ENCODE measurements around the gene TCFL5.

Gene TCFL5

DNA sequence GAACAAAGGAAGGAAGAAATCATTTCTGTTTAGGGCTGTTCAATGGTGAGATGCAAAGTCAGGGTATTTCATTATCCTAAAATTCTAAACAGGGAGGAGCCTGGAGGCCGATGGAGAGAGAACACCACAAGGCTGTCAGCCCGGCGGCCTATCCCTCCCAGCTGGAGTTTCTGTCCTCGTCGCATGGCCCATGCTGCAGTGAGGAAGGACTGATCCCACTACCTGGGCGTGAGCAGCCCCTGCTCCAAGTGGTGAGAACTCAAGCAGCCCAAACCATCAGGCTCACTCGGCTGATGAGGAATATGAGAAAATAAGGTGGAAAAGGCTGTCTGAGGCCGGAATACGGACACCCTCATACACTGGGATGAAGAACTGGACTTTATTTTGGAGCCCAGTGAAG, 33.9 kb upstream of the TCFL5 start:
- no peak for DNase-seq

DNA sequence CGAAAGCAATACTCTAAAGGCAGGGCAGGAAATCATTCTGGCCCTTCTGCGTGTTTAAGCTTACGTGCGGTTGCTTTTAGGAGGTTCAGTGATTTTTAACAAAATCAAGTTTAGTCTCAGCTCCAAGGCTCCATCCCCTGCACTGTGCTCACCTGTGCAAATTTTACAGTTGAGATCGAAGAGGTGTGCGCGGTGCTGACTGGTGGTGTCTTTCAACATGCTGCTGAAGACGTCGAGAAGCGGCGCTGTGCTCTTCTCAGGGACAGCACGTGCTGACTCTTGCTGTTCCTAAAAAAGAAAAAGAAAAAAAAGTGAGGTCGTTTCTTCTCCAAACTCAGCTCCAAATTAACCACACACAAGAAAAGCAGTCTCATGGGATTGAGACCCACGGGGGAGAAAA, 32.6 kb upstream of the TCFL5 start:
- no peak for DNase-seq

DNA sequence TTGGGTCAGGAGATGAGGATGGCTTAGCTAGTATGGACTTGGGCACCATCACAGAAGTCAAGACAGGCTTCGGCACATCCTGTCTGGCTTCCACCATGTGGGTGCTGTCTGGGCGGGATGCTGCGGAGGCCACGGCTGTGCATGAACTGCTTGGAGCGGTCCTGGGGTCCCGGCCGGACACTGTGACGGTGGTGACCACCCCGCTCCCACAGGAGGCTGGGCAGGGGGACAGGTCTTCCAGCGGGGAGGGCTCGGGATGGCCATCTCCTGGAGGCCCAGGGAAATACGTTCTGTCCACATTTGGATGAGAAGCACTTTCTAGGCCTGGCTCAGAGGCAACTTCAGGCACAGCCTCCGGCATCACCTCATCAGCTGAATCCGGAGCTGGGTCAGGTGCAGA, 32.1 kb upstream of the TCFL5 start:
- DNase-seq: no peak

DNA sequence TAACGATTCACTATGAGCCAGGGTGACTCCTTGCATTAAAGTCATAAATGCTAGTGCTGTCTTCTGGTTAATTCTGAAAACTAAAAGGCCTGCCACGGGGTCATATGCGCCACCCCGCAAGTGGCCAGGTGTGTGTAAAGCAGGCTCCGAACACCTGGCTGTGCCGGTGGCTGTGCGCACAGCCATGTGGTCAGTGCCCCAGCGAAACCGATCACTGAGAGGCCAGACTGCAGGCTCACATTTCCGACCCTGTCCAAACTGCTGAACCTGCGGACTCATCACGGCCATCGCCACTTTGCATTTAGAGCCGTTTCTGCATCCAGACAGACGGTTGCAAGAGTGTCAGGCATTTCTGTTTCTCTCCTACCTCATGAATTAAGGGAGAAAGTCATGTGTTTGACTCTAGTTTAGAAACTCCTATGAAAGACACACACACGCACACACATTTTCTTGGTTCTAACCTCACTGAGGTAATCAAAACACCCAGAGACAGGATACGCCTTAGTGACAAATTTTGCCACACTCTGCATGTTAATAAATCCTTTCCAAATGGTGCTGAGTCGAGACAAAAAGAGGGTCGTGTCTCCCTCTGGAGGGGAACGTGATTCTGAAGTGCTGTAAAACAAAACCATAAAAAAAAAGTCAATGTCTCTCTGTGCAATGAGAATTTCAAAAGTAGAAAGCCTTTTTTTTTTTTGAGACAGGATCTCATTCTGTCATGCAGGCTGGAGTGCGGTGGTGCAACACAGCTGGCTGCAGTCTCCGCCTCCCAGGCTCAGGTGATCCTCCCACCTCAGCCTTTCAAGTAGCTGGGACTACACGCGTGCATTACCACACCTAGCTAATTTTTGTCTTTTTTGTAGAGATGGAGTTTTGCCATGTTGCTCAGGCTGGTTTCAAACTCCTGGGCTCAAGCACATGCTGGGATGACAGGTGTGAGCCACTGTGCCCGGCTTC, 31.0 kb upstream of the TCFL5 start:
- DNase-seq: no peak

DNA sequence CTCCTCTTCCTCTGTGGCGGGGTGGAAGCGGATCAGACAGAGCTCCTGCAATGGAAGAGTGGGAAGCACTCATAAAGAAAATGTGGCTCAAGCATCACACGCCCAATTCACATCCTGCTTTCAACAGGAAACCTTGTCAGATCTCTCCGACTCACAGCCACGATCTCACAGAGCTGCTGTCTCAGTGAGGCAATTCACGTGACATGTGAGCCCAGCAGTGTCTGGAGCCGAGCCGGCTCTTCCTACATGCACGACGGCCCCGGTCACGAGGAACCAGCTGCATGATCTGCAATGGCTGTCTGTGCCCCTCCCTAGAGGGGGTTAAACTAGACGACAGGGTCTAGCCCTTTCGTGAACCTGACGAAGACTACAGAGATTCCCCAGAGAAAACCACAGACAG, 29.5 kb upstream of the TCFL5 start:
- DNase-seq: no peak

DNA sequence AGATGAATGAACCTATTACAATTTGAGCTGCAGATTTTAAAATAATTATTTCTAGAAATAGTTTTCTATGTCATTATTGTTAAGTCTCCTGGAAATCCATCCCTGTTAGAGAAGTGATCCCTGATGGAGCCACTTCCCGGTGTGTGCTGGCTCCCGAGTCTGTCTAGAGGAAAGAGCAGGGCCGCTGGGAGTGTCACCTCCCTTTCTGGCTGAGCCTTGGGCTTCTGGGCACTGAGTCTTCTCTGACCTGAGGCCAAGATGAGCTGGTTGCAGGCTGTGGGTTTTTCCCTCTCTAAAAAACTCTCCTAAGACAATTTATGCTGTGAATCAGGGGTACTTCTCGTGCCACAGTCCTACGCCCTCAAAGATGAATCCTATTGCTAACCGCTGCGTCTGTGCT, 28.8 kb upstream of the TCFL5 start:
- no peak for DNase-seq

DNA sequence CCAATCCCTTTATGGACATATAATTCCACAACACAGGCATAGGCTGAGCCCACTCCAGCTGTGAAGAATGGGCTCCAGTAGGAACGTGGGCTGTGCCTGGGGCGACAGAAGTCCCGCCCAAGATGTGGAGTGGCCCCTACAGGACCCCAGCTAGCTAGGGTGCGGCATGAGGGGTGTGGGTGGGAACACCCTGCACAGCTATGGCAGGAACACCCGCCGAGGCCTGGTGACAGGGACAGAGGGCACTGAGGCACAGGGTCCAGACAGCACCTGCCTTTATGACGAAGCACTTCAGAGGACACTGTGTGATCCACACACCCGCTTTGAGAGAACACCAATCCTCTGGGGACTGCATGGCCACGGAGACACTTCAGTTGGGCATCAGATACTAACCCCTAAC, 28.2 kb upstream of the TCFL5 start:
- no peak for DNase-seq

DNA sequence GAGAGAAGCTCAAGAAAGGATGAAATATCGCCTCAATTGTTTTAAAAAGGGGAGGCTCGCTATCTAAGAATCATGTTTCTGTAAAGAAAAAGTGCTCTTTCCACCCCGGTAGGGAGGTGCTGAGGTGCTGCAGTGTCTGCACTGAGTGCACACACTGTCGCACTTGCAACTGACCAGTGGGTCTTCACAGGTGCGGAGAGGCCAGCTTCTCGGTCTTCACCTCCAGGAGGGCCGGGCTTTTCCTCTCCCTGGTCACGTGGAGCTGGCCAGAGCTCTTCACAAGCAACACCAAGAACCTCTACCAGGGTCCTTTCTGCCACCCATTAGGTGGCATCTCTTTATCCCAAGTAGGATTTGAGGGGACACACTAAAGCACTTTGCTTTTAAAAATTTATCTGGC, 27.8 kb upstream of the TCFL5 start:
- no peak for DNase-seq

DNA sequence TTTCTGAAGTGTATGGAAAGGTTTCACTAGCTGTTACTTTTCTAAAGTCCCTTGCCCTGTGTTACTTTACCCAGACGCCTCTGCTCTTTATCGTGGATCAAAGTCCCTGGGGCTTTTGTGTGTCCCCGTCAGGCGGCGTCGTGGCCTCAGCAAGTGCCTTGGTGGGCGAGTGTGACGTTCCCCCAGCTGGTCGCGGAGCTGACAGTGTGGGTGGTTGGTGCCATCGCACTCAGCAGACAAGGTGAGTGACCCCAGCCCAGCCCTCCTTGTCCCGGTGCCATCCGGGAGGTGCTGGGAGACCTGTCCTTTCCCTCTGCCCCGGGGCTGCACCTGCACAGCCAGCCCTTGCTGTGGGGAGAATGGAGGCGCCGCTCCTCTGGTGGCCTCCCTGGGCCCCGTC, 27.3 kb upstream of the TCFL5 start:
- no peak for DNase-seq

DNA sequence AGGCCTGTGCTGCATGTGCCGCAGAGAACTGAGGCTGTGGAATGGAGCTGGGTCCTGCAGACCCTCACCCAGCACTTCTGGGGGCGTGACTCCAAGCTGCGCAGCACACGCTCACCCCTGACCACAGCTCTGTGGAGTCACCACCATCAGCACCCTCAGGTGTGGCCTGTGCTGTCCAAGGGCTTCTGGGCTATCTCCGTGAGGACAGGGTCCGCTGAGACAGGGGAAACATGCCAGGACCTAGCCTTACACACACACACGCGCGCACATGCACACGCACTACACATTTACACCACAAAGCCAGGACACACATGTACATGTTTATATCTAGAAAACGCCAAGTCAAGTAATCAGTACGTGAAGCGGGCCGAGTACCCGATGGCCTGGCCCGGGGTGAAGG, 26.8 kb upstream of the TCFL5 start:
- no peak for DNase-seq

DNA sequence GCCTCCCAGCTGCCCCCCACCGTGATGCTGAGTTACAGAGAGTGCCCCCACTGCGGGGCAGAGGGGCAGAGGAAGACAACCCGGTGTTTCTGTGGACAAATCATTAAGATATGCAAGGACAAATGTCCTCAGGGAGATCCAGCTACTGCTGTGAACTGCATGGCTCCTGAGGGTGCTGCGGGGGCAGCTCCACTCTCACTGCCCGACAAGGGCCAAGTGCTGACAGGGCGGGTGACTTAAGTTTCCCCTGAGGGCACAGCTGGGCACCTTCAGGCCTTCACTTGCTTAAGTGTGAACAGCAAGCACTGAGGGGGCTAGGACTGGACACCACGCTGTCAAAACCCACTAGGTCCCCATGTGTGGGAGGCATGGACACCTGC, 26.2 kb upstream of the TCFL5 start:
- no peak for DNase-seq

DNA sequence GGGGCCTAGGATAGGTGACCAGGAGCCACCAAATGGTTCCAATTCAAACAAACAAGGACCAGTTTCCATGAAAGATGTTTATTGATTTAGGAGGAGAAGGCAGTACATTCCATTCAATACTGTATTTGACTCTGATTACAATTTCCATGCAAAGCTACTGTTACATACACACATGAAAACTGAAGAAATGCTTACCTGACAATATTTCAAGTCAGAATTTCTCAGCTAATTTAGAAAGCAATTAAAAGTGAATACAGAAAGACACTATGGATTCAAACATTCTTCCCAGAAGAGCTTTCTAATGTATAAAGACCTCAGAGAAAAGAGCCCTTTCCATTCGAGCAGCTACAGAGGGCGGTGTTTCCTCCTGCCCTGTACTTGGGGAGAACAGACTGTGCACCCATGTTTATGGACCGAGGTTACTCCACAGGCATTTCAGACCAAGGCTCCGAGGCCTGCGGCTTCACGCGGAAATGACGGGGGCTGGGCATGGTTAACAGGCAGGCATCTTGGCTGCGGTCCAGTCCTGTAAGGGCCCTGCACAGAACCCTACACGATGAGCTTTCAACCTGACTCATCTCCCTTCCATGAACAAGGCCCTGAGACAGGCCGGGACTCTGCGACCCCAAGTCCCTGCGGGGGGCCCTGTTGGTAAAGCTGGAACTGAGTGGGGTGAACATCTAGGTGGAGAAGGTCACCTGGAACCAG, 25.7 kb upstream of the TCFL5 start:
- DNase-seq: peak; percentile 93

DNA sequence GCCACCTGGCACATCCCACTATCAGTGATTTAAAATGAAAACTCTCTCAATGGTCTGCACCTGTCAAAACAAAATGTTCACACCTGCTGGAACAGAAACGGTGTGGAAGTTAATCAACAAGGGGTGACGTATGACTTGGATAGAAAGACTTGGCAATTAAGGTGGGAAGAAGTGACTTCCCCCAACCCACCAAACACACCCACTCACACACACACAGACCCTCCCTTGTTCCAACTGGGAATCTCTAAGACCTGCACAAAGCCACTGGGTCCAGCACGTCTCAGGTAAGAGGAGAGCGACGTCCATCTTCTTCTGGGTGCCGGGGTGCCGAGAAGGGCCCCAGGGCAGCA, 25.1 kb upstream of the TCFL5 start:
- no peak for DNase-seq

DNA sequence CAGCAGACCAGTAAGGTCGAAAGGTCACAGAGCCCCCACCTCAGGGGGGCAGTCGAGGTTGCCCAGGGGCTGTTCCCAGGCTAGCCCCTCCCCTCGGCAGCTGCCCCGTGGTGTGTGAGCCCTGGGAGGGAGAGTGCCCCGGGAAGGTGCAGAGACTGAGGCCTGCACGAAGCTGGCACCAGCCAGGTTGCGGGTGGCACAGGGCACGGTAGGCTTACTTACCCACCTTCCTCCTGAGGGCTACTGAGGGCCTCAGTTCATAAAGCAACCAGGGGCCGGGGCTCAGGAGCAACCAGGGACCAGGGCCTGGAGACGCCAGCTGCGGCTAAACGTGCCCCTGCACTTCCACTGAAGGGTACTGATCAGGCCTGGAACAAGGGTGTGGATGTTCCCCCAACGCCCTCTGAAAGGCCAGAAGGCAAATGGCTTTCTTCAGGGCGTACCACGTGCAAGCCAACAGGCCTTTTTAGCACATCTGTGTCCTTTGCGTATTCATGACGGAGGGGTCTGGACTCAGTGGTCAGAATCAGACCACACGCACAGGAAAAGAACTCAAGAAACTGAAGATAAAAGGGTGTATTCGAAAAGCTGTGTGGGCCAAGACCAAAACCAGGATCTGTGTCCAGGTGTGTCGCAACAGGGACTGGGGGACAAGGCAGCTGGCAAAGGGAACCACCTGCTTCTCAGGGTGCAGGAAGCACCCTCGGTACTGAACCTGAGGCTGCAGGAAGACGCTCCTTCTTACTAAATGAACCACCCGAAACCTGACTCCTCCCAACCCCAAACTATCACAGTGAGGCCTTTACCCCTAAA, 24.5 kb upstream of the TCFL5 start:
- no peak for DNase-seq

DNA sequence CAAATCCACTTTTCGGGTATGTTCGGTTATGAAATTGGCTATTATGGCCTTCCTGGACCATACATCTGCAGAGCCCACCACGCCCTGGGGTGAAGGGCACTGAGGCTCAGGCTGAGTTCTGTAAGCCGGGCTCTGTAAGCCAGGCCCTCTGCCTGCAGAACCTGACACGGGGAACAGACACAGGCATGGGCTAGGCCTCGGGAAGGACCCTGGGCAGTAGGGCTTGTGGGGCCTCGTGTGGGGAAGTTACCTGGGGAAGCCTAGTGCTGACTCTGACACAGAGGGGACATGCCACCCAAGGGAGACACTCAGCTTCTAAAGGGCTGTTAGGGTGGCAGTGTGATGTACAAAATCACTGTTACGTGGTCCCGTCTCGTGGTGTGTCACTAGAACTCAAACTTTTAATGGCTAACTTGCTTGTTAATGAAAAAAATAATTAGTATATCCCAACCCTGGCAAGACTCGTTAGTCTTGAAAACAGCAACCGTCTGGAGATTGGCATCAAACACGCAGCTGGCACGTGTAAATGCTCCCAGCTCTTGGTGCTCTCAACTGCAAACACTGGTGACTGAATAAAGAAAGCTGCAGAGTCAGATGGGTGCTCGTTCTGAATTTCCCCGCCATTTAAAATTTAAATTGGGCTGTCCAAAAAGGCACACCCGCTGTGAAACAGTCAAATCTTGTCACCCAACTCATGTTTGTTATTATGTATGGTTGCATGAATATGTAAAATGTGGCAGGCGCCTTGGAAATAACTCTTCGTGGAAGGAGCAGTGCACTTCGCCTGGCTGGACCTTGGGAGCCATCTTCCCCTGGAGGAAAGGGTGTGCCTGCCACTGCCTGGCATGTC, 23.6 kb upstream of the TCFL5 start:
- no peak for DNase-seq

DNA sequence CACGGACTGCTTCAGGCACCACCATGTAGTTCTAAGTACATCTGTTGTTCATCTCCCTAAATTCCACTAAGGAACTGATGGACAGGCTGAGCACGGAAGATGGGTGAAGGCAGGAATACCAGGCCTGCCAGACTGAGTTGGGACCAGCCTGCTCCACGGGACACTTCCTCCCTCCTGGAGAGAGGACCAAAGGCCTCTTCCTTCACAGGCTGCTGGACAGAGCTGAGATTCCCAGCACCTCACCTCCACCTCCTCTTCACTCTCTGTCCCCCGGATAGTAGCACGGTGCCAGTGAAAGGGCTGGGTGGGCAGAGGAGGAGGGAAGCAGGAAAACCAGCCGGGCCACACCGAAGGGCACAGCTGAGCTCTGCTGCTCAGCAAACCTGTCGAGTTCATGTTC, 22.9 kb upstream of the TCFL5 start:
- no peak for DNase-seq

DNA sequence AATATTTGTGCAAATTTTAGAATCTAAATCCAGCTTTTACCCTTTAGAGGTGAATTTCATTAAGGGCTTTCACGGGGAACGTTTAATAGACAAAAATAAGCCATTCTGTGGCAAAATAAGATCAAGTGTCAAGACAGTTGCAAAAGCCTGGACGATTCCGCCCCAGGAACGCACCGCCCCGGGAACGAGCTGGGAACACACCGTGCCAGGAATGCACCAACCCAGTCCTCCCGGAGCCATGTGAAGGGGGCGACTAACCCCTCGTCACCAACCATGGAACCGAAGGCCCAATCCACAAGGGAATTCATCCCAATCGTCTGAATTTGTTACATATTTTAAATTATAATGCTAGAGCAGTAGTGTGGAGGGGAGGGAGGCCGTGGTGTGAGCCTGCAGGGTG, 20.8 kb upstream of the TCFL5 start:
- no peak for DNase-seq

DNA sequence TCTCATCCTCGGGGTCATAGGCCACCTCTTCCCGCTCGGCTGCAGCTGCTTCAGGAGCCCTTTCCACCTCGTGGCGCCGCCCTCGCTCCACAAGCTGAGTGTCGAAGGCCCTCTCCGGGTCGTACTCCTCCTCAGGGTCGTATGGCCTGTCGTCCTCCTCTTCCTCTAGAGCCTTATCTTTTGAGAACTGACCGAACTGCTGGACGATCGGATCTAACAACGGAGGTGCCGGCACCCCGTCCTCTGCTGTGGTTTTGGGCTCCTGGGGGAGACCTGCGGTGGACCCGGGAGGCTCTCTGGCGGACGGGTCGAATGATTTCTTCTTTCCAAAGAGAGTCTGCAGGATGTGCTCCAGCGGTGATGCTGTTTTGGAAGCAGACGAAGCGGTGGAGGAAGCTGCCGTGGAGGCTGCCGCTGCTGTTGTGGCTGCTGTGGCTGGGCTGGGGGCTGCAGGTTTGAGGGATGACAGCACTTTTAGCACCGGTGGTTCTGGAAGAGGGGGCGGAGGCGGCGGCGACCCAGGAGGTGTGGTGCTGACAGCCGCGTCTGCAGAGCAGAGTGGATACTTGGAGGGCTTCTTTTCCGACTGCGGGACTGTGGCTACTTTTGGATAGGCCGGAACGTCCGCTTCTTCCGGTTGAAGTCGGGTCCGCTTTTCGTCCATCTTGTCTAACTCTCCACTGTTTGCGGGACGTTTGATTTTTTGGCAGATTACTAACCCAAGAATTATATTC, 20.2 kb upstream of the TCFL5 start:
- no peak for DNase-seq

DNA sequence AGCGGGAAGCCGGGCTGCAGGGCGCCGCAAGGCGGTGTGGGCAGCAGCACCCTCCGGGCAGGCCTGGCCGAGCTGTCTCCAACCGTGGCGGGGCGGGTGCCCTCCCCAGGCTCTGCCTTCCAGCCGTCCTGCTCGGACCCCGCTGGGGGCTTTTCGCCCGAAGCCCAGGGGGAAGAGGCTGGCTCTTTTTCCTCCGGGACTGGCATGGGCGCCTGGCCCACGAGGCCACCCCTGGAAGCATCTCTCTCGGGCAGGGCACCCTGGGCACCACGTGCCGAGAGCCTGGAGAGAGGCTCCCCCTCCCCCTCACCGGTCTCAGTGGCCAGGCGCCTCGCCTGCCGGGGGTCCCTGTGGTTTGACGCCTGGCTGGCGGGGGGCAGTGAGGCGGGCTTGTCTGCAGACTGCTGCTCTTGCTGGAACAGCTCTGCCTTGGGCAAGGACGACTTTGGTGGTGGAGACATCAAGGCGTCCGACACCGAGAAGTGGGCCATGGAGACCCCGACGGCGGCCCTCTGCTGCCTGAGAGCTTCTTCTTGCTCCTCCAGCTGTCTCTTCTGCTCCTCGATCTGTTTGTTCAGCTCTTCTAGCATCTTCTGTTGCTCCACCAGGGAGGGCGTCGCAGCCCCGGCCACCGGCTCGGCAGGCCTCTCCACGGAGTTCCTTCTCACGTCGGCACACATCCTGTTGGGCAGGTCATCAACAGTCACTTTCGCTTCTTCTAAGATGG, 19.5 kb upstream of the TCFL5 start:
- DNase-seq: no peak

DNA sequence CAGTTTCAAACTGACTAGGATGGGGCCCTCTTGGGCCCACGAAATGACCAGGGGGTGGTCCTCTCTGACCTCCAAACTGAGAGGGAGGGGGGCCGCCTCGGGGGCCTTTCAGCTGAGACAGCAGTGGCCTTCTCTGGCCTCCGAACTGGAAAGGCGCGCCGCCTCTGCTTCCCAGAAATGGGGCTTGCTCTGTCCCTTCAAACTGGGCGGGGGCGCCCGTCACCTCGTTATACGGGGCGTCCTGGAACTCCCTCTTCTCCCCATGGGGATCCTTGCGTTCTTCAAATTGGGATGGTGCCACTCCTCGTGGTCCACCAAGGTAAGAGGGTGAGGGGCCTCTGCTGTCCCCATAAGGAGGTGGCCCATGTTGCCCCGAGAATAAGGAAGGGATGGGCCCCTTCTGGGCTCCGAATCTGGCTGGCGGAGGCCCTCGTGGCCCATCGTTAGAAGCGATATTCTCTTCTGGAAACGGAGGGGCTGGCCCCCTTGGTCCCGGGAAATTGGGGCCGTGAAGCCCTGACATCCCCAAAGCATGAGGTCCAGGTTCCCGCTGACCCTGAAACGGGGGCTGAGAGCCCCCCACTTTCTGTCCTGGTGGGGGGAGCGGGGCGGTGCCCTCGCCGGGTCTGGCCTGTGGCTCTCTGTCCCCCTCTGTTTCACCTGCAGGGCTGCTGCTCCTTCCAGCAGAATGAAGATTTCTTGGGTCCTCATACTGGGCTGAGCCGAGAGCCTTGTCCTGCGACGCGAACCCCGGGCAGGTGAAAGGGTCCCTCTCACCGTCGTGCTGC, 18.7 kb upstream of the TCFL5 start:
- no peak for DNase-seq
